Activated naive CD4-positive, alpha-beta T cell treated with anti-CD3 and anti-CD28 coated beads, Interleukin-2, amount 50 U/mL, for 72 hours (primary cell): ENCODE data around the gene BDH1. TPM values are rescaled to one million over a fixed set of nuclear protein-coding genes. Genes with fewer than 3 reads are reported as not detected.
"Not testable (repeated sequence)": the region's sequence is repeated elsewhere in the genome, so short reads cannot be mapped to it uniquely, and the experiment has no call there.

ENCODE experiments used
- ATAC-seq, 2 donors: fragments of 150-1000 bp; cut with Tn5 transposase; 2 replicates each; pipeline ENCODE4 v1.10.0; 2021; ENCODE audit warnings: mild to moderate bottlenecking in 2 of 2, moderate library complexity in 2 of 2
- DNase-seq, 2 donors: peaks; one replicate each; pipeline ENCODE4 v3.0.0; 2021 to 2022; ENCODE audit warnings: low spot score in 2 of 2
- H3K27ac Mint-ChIP-seq, 2 donors: one replicate each; pipeline ENCODE4 v1.8.0; 2022; ENCODE audit warnings: mild to moderate bottlenecking in 2 of 2, mixed read lengths in 2 of 2
- H3K36me3 Mint-ChIP-seq, 2 donors: one replicate each; pipeline ENCODE4 v1.8.0; 2022; ENCODE audit warnings: mixed read lengths in 2 of 2
- H3K9me3 Mint-ChIP-seq, 2 donors: one replicate each; pipeline ENCODE4 v1.8.0; 2022; ENCODE audit warnings: mixed read lengths in 2 of 2
- total RNA-seq, 2 donors: library from RNA; stranded (reverse); gene quantifications; one replicate each; pipeline ENCODE4 v1.2.3, GENCODE V29; 2022

The BDH1 gene
- total RNA-seq, 2 donors from 2014 or later: 57.3 to 131 TPM

GRCh38 chr3:197519801-197520211 is 36.0 kb downstream of the BDH1 start:
- peak overlapping the region in 1 of 2 donors; percentile 21 for H3K27ac Mint-ChIP-seq
- H3K9me3 Mint-ChIP-seq: no peaks in the 10 kb centered on the region
- H3K36me3 Mint-ChIP-seq: peaks cover 5 to 17% of the 10 kb centered on the region in 2 donors
- DNase-seq (no peak), ATAC-seq (no peak)

GRCh38 chr3:197518881-197519421 is 36.8 kb downstream of the BDH1 start:
- H3K27ac Mint-ChIP-seq: peak overlapping the region; percentile 12 to 89
- no peaks in the 10 kb centered on the region for H3K9me3 Mint-ChIP-seq
- DNase-seq (peak in 1 of 2 donors; percentile 71), ATAC-seq (peak in 1 of 2 donors; percentile 71)
- peaks cover 5 to 17% of the 10 kb centered on the region in 2 donors for H3K36me3 Mint-ChIP-seq

- H3K36me3 Mint-ChIP-seq: peaks cover 5 to 17% of the 10 kb centered on the region in 2 donors
- ATAC-seq, H3K9me3 Mint-ChIP-seq, H3K27ac Mint-ChIP-seq, DNase-seq: not testable (repeated sequence)
Observed at GRCh38 chr3:197517922-197518683, 37.7 kb downstream of the BDH1 start.

- not testable (repeated sequence) for DNase-seq, H3K9me3 Mint-ChIP-seq
- Mint-ChIP-seq H3K36me3 (peaks cover 5 to 17% of the 10 kb centered on the region in 2 donors), H3K27ac (peak overlapping the region; percentile 76 to 81)
- peak in 1 of 2 donors; percentile 46 for ATAC-seq
Observed at GRCh38 chr3:197516890-197517606, 38.7 kb downstream of the BDH1 start.

GRCh38 chr3:197516517-197516889 is 39.3 kb downstream of the BDH1 start:
- Mint-ChIP-seq H3K36me3 (peaks cover 5 to 17% of the 10 kb centered on the region in 2 donors), H3K9me3 (no peaks in the 10 kb centered on the region), H3K27ac (peak overlapping the region; percentile 76 to 81)
- DNase-seq: peak in 1 of 2 donors; percentile 31
- ATAC-seq: peak; percentile 44 to 61

- H3K9me3 Mint-ChIP-seq: no peaks in the 10 kb centered on the region
- H3K36me3 Mint-ChIP-seq: peaks cover 5 to 17% of the 10 kb centered on the region in 2 donors
- H3K27ac Mint-ChIP-seq: peak overlapping the region; percentile 79 to 81
- ATAC-seq (no peak), DNase-seq (no peak)
Observed at GRCh38 chr3:197514786-197515355, 40.9 kb downstream of the BDH1 start.

GRCh38 chr3:197513953-197514785 is 41.6 kb downstream of the BDH1 start:
- Mint-ChIP-seq H3K9me3 (no peaks in the 10 kb centered on the region), H3K36me3 (peaks cover 5 to 15% of the 10 kb centered on the region in 2 donors), H3K27ac (peak overlapping the region; percentile 79 to 81)
- ATAC-seq (no peak), DNase-seq (no peak)

- Mint-ChIP-seq H3K36me3 (peaks cover 5 to 10% of the 10 kb centered on the region in 2 donors), H3K27ac (peak overlapping the region in 1 of 2 donors; percentile 50), H3K9me3 (no peaks in the 10 kb centered on the region)
- DNase-seq (no peak), ATAC-seq (no peak)
Observed at GRCh38 chr3:197512691-197513571, 42.8 kb downstream of the BDH1 start.

- no peak for ATAC-seq
- no peak for DNase-seq
- Mint-ChIP-seq H3K27ac (no peak overlapping the region), H3K36me3 (peaks cover 5 to 10% of the 10 kb centered on the region in 2 donors), H3K9me3 (no peaks in the 10 kb centered on the region)
Observed at GRCh38 chr3:197511853-197512635, 43.7 kb downstream of the BDH1 start.

GRCh38 chr3:197511130-197511529 is 44.6 kb downstream of the BDH1 start:
- Mint-ChIP-seq H3K9me3 (no peaks in the 10 kb centered on the region), H3K36me3 (peaks cover 1 to 5% of the 10 kb centered on the region in 2 donors), H3K27ac (no peak overlapping the region)
- ATAC-seq (no peak), DNase-seq (no peak)

- no peak for ATAC-seq
- no peaks in the 10 kb centered on the region for H3K9me3 Mint-ChIP-seq
- H3K36me3 Mint-ChIP-seq: peaks cover 0 to 4% of the 10 kb centered on the region in 2 donors
- H3K27ac Mint-ChIP-seq: no peak overlapping the region
- no peak for DNase-seq
Observed at GRCh38 chr3:197510642-197511018, 45.1 kb downstream of the BDH1 start.

GRCh38 chr3:197508924-197509775 is 46.6 kb downstream of the BDH1 start:
- no peak for ATAC-seq
- H3K27ac Mint-ChIP-seq: no peak overlapping the region
- DNase-seq: no peak
- H3K36me3 Mint-ChIP-seq: no peaks in the 10 kb centered on the region
- H3K9me3 Mint-ChIP-seq: no peaks in the 10 kb centered on the region

- DNase-seq (no peak), ATAC-seq (no peak)
- no peaks in the 10 kb centered on the region for H3K9me3 Mint-ChIP-seq
- H3K36me3 Mint-ChIP-seq: no peaks in the 10 kb centered on the region
- no peak overlapping the region for H3K27ac Mint-ChIP-seq
Observed at GRCh38 chr3:197508461-197508860, 47.3 kb downstream of the BDH1 start.

GRCh38 chr3:197508051-197508451 is 47.7 kb downstream of the BDH1 start:
- no peak overlapping the region for H3K27ac Mint-ChIP-seq
- H3K9me3 Mint-ChIP-seq: no peaks in the 10 kb centered on the region
- ATAC-seq (no peak), DNase-seq (no peak)
- no peaks in the 10 kb centered on the region for H3K36me3 Mint-ChIP-seq
